Natural killer cell (primary cell): ENCODE measurements around the gene FFAR3. TPM values are rescaled to one million over a fixed set of nuclear protein-coding genes. Genes with fewer than 3 reads are reported as not detected.
"Not testable (repeated sequence)": the region's sequence is repeated elsewhere in the genome, so short reads cannot be mapped to it uniquely, and the experiment has no call there.

ENCODE experiments used
- ATAC-seq, 3 donors: fragments of 150-1000 bp in 2 of 3; fragments of 200-7000 bp in 1 of 3; cut with Tn5 transposase; 1 replicate in 1 of 3; 2 replicates in 2 of 3; pipeline ENCODE4 v1.10.0; 2021; ENCODE audit warnings: mild to moderate bottlenecking in 2 of 3, moderate library complexity in 2 of 3
- DNase-seq, 2 donors: peaks; one replicate each; pipeline versions ENCODE4 v3.0.0 to v3.0.0-alpha.2; 2013 to 2021; ENCODE audit warnings: mixed read lengths in 1 of 2
- H3K27ac ChIP-seq: one replicate; pipeline ENCODE4 v1.5.1; 2013; ENCODE audit warnings: mild to moderate bottlenecking, low read length
- H3K27me3 ChIP-seq: one replicate; pipeline ENCODE4 v1.6.1; 2013; ENCODE audit warnings: low read length; ENCODE audit not compliant: control insufficient read depth, insufficient read depth
- H3K36me3 ChIP-seq: one replicate; pipeline ENCODE4 v1.6.1; 2013; ENCODE audit warnings: low read length; ENCODE audit not compliant: control insufficient read depth, insufficient read depth
- H3K4me1 ChIP-seq: one replicate; pipeline ENCODE4 v1.6.1; 2013; ENCODE audit warnings: low read length; ENCODE audit not compliant: control insufficient read depth, insufficient read depth
- H3K4me3 ChIP-seq: one replicate; pipeline ENCODE4 v1.5.1; 2013; ENCODE audit warnings: low read length
- H3K9me3 ChIP-seq: one replicate; pipeline ENCODE4 v1.6.1; 2013; ENCODE audit warnings: low read length; ENCODE audit not compliant: control insufficient read depth, insufficient read depth
- H3K27ac Mint-ChIP-seq, 2 donors: one replicate each; pipeline ENCODE4 v1.8.0; 2022; ENCODE audit warnings: mild to moderate bottlenecking in 2 of 2, mixed read lengths in 2 of 2, moderate library complexity in 1 of 2
- H3K27me3 Mint-ChIP-seq, 2 donors: one replicate each; pipeline ENCODE4 v1.8.0; 2022; ENCODE audit warnings: low read depth in 2 of 2, mixed read lengths in 2 of 2
- H3K36me3 Mint-ChIP-seq: one replicate; pipeline ENCODE4 v1.8.0; 2022; ENCODE audit warnings: mixed read lengths
- H3K4me1 Mint-ChIP-seq, 2 donors: one replicate each; pipeline ENCODE4 v1.8.0; 2022; ENCODE audit warnings: mixed read lengths in 2 of 2
- H3K4me3 Mint-ChIP-seq: one replicate; pipeline ENCODE4 v1.8.0; 2022; ENCODE audit warnings: mild to moderate bottlenecking, moderate library complexity, mixed read lengths
- H3K9me3 Mint-ChIP-seq, 2 donors: one replicate each; pipeline ENCODE4 v1.8.0; 2022; ENCODE audit warnings: mixed read lengths in 2 of 2
- WGBS: methylation state at CpG from one replicate; pipeline ENCODE4 v1.1.7; 2013; ENCODE audit warnings: missing lambda C conversion rate; ENCODE audit not compliant: insufficient coverage; 5-methylcytosine and 5-hydroxymethylcytosine counted together
- intact Hi-C: fragments of 100-400 bp; cut with micrococcal nuclease; formaldehyde crosslinking; loops from one replicate; pipeline ENCODE4 v1.14.2; 2022
- total RNA-seq, 4 donors: library from RNA; stranded (reverse); fragments of 120-200 nt in 1 of 4; gene quantifications; one replicate each; pipeline versions ENCODE4 v1.2.3 to v1.2.4, GENCODE V29; 2013 to 2022
- TF ChIP-seq, protein P1 (sequence below): fragments of 200-600 bp; IDR thresholded peaks from one replicate; pipeline ENCODE4 v1.8.0; 2022; ENCODE audit warnings: antibody characterized with exemption

FFAR3 gene
- total RNA-seq, 3 donors from 2014 or later (not counting 1 experiment from before 2014, with no cell fraction given) = 0.92 to 2.7 TPM; not detected in 1

DNA sequence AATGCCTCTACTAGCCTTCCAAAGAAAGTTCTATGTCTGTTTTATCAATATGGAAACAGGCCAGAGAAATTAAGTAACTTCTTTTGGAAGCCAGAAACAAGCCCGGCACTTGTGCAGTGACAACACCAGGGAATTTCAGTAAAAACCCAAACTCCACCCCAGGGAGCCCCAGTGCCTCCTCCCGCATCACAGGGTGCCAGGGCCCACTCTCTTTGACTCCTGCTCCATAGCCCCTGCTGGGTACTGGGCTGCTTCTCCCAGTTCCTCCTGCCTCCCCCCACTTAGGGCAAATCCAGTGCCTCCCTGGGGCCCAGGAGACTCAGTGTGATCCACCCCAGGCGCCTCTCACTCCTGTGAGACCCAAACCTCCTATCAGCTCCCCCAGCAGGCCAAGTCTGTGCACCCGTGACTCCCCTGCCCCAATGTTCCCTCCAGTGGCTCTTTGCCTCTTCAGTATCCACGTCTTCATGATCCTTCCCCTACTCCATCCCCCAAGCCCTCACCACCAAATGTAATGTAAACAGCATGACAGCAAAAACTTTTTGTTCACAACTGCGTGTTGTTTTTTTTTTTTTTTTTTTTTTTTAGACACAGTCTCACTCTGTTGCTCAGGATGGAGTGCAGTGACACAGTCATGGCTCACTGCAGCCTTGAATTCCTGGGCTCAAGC is 2.3 kb upstream of the FFAR3 start:
- Histone ChIP-seq H3K4me1 (peaks cover 16% of the 10 kb centered on the region), H3K9me3 (no peaks in the 10 kb centered on the region), H3K36me3 (no peaks in the 10 kb centered on the region), H3K27ac (no peak overlapping the region), H3K27me3 (no peaks in the 10 kb centered on the region), H3K4me3 (no peak overlapping the region)
- Mint-ChIP-seq H3K4me3 (no peak overlapping the region), H3K27ac (no peak overlapping the region), H3K27me3 (peaks cover 8 to 14% of the 10 kb centered on the region in 2 donors), H3K4me1 (peaks cover 6 to 17% of the 10 kb centered on the region in 2 donors), H3K36me3 (no peaks in the 10 kb centered on the region), H3K9me3 (no peaks in the 10 kb centered on the region)
- ATAC-seq = no peak
- intact Hi-C loops = loop anchor here (10.0 kb wide), 1 partner anchor 239 kb away; no protein-coding TSS in a partner anchor
- 73% methylated on average over 6 of the region's 6 CpGs for WGBS
- TF ChIP-seq, protein P1, sequence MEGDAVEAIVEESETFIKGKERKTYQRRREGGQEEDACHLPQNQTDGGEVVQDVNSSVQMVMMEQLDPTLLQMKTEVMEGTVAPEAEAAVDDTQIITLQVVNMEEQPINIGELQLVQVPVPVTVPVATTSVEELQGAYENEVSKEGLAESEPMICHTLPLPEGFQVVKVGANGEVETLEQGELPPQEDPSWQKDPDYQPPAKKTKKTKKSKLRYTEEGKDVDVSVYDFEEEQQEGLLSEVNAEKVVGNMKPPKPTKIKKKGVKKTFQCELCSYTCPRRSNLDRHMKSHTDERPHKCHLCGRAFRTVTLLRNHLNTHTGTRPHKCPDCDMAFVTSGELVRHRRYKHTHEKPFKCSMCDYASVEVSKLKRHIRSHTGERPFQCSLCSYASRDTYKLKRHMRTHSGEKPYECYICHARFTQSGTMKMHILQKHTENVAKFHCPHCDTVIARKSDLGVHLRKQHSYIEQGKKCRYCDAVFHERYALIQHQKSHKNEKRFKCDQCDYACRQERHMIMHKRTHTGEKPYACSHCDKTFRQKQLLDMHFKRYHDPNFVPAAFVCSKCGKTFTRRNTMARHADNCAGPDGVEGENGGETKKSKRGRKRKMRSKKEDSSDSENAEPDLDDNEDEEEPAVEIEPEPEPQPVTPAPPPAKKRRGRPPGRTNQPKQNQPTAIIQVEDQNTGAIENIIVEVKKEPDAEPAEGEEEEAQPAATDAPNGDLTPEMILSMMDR = no peak
- DNase-seq = no peak

DNA sequence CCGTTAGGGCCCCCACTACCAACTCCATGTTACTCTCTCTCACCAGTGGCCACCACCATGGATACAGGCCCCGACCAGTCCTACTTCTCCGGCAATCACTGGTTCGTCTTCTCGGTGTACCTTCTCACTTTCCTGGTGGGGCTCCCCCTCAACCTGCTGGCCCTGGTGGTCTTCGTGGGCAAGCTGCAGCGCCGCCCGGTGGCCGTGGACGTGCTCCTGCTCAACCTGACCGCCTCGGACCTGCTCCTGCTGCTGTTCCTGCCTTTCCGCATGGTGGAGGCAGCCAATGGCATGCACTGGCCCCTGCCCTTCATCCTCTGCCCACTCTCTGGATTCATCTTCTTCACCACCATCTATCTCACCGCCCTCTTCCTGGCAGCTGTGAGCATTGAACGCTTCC is 574 bp downstream of the FFAR3 start:
- not testable (repeated sequence) for DNase-seq, H3K9me3 Mint-ChIP-seq, H3K27ac ChIP-seq, H3K36me3 ChIP-seq, H3K9me3 ChIP-seq, ATAC-seq, H3K27ac Mint-ChIP-seq, H3K27me3 ChIP-seq, H3K36me3 Mint-ChIP-seq, H3K4me1 ChIP-seq, H3K4me3 Mint-ChIP-seq, H3K4me3 ChIP-seq
- WGBS = no CpG with 5 or more reads among the region's 16 CpGs
- H3K27me3 Mint-ChIP-seq = peaks cover 13 to 14% of the 10 kb centered on the region in 2 donors
- H3K4me1 Mint-ChIP-seq = peaks cover 12% of the 10 kb centered on the region in 2 donors
- intact Hi-C loops = loop anchor here (10.0 kb wide), 1 partner anchor 236 kb away; no protein-coding TSS in a partner anchor

DNA sequence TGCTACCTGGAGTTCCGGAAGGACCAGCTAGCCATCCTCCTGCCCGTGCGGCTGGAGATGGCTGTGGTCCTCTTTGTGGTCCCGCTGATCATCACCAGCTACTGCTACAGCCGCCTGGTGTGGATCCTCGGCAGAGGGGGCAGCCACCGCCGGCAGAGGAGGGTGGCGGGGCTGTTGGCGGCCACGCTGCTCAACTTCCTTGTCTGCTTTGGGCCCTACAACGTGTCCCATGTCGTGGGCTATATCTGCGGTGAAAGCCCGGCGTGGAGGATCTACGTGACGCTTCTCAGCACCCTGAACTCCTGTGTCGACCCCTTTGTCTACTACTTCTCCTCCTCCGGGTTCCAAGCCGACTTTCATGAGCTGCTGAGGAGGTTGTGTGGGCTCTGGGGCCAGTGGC is 1.1 kb downstream of the FFAR3 start:
- H3K27ac ChIP-seq, H3K4me3 ChIP-seq, H3K9me3 Mint-ChIP-seq, H3K27me3 ChIP-seq, H3K4me3 Mint-ChIP-seq, H3K4me1 ChIP-seq, H3K27ac Mint-ChIP-seq, H3K36me3 ChIP-seq, ATAC-seq, H3K9me3 ChIP-seq, H3K36me3 Mint-ChIP-seq: not testable (repeated sequence)
- 89% methylated on average over 17 of the region's 21 CpGs for whole genome bisulfite sequencing
- Mint-ChIP-seq H3K27me3 (peaks cover 14% of the 10 kb centered on the region in 2 donors), H3K4me1 (peaks cover 12% of the 10 kb centered on the region in 2 donors)
- intact Hi-C loops = loop anchor here (10.0 kb wide), 1 partner anchor 235 kb away; no protein-coding TSS in a partner anchor
- peak in 1 of 2 donors; percentile 4 for DNase-seq

DNA sequence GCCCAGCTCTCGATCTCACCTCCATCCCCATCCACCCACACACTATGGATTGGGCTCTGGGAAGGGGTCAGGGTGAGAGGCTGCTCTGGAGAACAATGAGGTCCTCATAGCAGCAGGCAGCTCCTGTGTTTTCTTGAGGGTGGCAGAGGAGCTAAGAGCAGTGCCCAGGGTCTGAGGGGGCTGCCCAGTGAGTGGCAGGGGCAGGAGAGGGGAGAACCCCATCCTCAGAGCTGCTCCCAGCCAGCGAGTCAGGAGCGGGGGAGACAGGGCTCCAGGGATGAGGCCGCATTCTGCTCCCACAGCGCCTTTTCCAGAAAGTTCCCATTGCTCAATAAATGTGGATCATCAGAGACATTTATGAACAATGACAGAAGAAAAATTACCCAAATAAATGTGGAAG is 1.8 kb downstream of the FFAR3 start:
- DNase-seq, H3K9me3 ChIP-seq, H3K36me3 Mint-ChIP-seq, H3K27me3 ChIP-seq, H3K4me1 ChIP-seq, intact Hi-C loops, ATAC-seq, H3K9me3 Mint-ChIP-seq, H3K36me3 ChIP-seq, H3K27ac Mint-ChIP-seq, H3K4me3 ChIP-seq, H3K4me3 Mint-ChIP-seq, H3K27ac ChIP-seq: not testable (repeated sequence)
- Mint-ChIP-seq H3K4me1 (peaks cover 12% of the 10 kb centered on the region in 2 donors), H3K27me3 (peaks cover 14 to 17% of the 10 kb centered on the region in 2 donors)
- no CpG with 5 or more reads among the region's 5 CpGs for WGBS

DNA sequence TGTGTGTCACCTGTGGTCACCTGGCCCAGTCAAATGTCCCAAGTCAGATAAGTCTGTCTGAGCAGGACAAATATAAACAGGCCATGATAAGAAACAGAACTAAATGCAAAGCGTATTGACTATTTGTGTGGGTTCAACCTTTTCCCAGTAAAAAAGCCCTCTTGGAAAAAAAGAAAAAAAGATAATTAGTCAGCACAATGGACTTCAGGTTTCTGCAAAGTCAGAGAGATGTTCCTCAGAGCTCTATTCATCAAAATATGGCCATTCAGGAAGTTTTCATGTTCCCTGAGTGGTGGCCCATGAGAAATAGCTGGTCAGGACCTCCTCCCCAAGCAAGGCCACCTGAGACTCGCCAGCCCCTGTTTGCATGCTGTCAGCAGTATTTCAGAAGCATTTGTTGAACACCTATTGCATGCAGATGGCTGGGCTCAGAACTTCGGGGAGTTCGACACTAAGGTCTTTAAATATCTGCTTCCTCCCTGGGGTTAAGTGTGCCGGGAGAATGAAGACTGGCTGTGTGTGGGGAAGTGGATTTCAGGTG is 2.7 kb downstream of the FFAR3 start:
- Histone ChIP-seq H3K27ac (no peak overlapping the region), H3K4me3 (no peak overlapping the region), H3K9me3 (no peaks in the 10 kb centered on the region), H3K27me3 (no peaks in the 10 kb centered on the region), H3K36me3 (no peaks in the 10 kb centered on the region), H3K4me1 (peaks cover 3% of the 10 kb centered on the region)
- TF ChIP-seq, protein P1 = no peak
- Mint-ChIP-seq H3K4me1 (peaks cover 12% of the 10 kb centered on the region in 2 donors), H3K27ac (no peak overlapping the region), H3K36me3 (no peaks in the 10 kb centered on the region), H3K27me3 (peaks cover 16 to 18% of the 10 kb centered on the region in 2 donors), H3K4me3 (no peak overlapping the region), H3K9me3 (no peaks in the 10 kb centered on the region)
- DNase-seq (no peak), ATAC-seq (no peak)
- intact Hi-C loops = no loop called here
- WGBS = 34% methylated on average over 5 of the region's 5 CpGs
